HG03045 (cell line): ENCODE measurements around the gene RBFOX2.

Experiments
- ATAC-seq: cut with Tn5 transposase; IDR thresholded peaks from one replicate; pipeline ENCODE4 v1.9.1; 2021; ENCODE audit warnings: mild to moderate bottlenecking, moderate library complexity; ENCODE audit not compliant: unreplicated experiment

The RBFOX2 gene

GRCh38 chr22:35947794-35948425 lies 80.7 kb downstream of the RBFOX2 start:
- ATAC-seq = no peak

GRCh38 chr22:35944458-35944857 lies 84.2 kb downstream of the RBFOX2 start:
- ATAC-seq = no peak

- ATAC-seq = no peak
Measured at GRCh38 chr22:35940166-35940565, 88.5 kb downstream of the RBFOX2 start.

GRCh38 chr22:35938226-35938625 lies 90.4 kb downstream of the RBFOX2 start:
- ATAC-seq = no peak

GRCh38 chr22:35930933-35931332 lies 97.7 kb downstream of the RBFOX2 start:
- no peak for ATAC-seq

GRCh38 chr22:35928285-35928798 lies 100.3 kb downstream of the RBFOX2 start:
- ATAC-seq = no peak

- ATAC-seq = no peak
Measured at GRCh38 chr22:35923026-35923425, 105.6 kb downstream of the RBFOX2 start.

GRCh38 chr22:35921777-35922176 lies 106.8 kb downstream of the RBFOX2 start:
- no peak for ATAC-seq

- ATAC-seq = no peak
Measured at GRCh38 chr22:35921044-35921443, 107.6 kb downstream of the RBFOX2 start.

- no peak for ATAC-seq
Measured at GRCh38 chr22:35919002-35919542, 109.6 kb downstream of the RBFOX2 start.

GRCh38 chr22:35918456-35918855 lies 110.2 kb downstream of the RBFOX2 start:
- ATAC-seq = no peak

- no peak for ATAC-seq
Measured at GRCh38 chr22:35917651-35918050, 111.0 kb downstream of the RBFOX2 start.

GRCh38 chr22:35915477-35916013 lies 113.1 kb downstream of the RBFOX2 start:
- no peak for ATAC-seq

- ATAC-seq = no peak
Measured at GRCh38 chr22:35914665-35915476, 113.8 kb downstream of the RBFOX2 start.

GRCh38 chr22:35914357-35914664 lies 114.3 kb downstream of the RBFOX2 start:
- no peak for ATAC-seq

- ATAC-seq = no peak
Measured at GRCh38 chr22:35913925-35914324, 114.7 kb downstream of the RBFOX2 start.

GRCh38 chr22:35912658-35913057 lies 116.0 kb downstream of the RBFOX2 start:
- no peak for ATAC-seq

GRCh38 chr22:35911877-35912276 lies 116.7 kb downstream of the RBFOX2 start:
- ATAC-seq = no peak

- no peak for ATAC-seq
Measured at GRCh38 chr22:35910926-35911325, 117.7 kb downstream of the RBFOX2 start.

- no peak for ATAC-seq
Measured at GRCh38 chr22:35910003-35910769, 118.4 kb downstream of the RBFOX2 start.

- ATAC-seq = no peak
Measured at GRCh38 chr22:35905894-35906293, 122.7 kb downstream of the RBFOX2 start.
